Tongue (tissue), 2 donors: ENCODE results near the gene RBL2. TPM values are rescaled to one million over a fixed set of nuclear protein-coding genes. Genes with fewer than 3 reads are reported as not detected.
"Not testable (repeated sequence)": the region's sequence is repeated elsewhere in the genome, so short reads cannot be mapped to it uniquely, and the experiment has no call there.

Experiments
- DNase-seq: peaks from one replicate; pipeline ENCODE4 v3.0.0-alpha.2; 2015
- total RNA-seq: library from RNA; depleted of rRNA; stranded (reverse); fragments of >200 nt; gene quantifications from one replicate; pipeline ENCODE4 v1.2.3, GENCODE V29; 2014

Gene RBL2
- total RNA-seq, 1 donor from 2014 or later: 78.7 TPM

GRCh38 chr16:53507464-53508179 lies 73.4 kb downstream of the RBL2 start:
- DNase-seq: no peak

GRCh38 chr16:53509906-53510703 lies 75.8 kb downstream of the RBL2 start:
- DNase-seq: peak; percentile 87

- no peak for DNase-seq
These were observed 76.4 kb downstream of the RBL2 start for GRCh38 chr16:53510704-53511070.

GRCh38 chr16:53511084-53511402 lies 76.8 kb downstream of the RBL2 start:
- DNase-seq: no peak

GRCh38 chr16:53511403-53512280 lies 77.4 kb downstream of the RBL2 start:
- no peak for DNase-seq

- DNase-seq: not testable (repeated sequence)
These were observed 78.5 kb downstream of the RBL2 start for GRCh38 chr16:53512795-53513194.

- DNase-seq: no peak
These were observed 81.0 kb downstream of the RBL2 start for GRCh38 chr16:53515259-53515658.

- DNase-seq: no peak
These were observed 81.5 kb downstream of the RBL2 start for GRCh38 chr16:53515811-53516210.

- DNase-seq: no peak
These were observed 83.6 kb downstream of the RBL2 start for GRCh38 chr16:53517851-53518250.

- DNase-seq: no peak
These were observed 84.5 kb downstream of the RBL2 start for GRCh38 chr16:53518550-53519416.

- DNase-seq: no peak
These were observed 85.3 kb downstream of the RBL2 start for GRCh38 chr16:53519417-53520091.

- no peak for DNase-seq
These were observed 89.0 kb downstream of the RBL2 start for GRCh38 chr16:53523126-53523804.

- no peak for DNase-seq
These were observed 89.8 kb downstream of the RBL2 start for GRCh38 chr16:53523971-53524548.

GRCh38 chr16:53528797-53529196 lies 94.5 kb downstream of the RBL2 start:
- no peak for DNase-seq

- DNase-seq: peak; percentile 81
These were observed 95.2 kb downstream of the RBL2 start for GRCh38 chr16:53529513-53529912.

GRCh38 chr16:53530046-53530445 lies 95.8 kb downstream of the RBL2 start:
- DNase-seq: peak; percentile 25

- DNase-seq: no peak
These were observed 96.5 kb downstream of the RBL2 start for GRCh38 chr16:53530741-53531140.

GRCh38 chr16:53534206-53534605 lies 99.9 kb downstream of the RBL2 start:
- no peak for DNase-seq

GRCh38 chr16:53537626-53538025 lies 103.4 kb downstream of the RBL2 start:
- DNase-seq: no peak

GRCh38 chr16:53539346-53539745 lies 105.1 kb downstream of the RBL2 start:
- not testable (repeated sequence) for DNase-seq
